Tibial artery (tissue), 4 donors: ENCODE data around the gene OBSCN.

Source experiments
- DNase-seq, 2 donors: peaks; one replicate each; pipeline ENCODE4 v3.0.0-alpha.2; 2019
- H3K27ac ChIP-seq, 2 donors: fragments of 200-600 bp; sonication (generic) in 1 of 2; 1 replicate in 1 of 2; 2 replicates in 1 of 2; pipeline ENCODE4 v1.5.1; 2018 to 2019; ENCODE audit warnings: mild to moderate bottlenecking in 1 of 2
- H3K27me3 ChIP-seq, 2 donors: fragments of 200-600 bp; sonication (generic) in 1 of 2; one replicate each; pipeline versions ENCODE4 v1.5.1 to v1.6.0; 2016 to 2019
- H3K36me3 ChIP-seq, 3 donors: fragments of 200-600 bp; sonication (generic) in 2 of 3; one replicate each; pipeline ENCODE4 v1.5.1; 2016 to 2019; ENCODE audit warnings: mild to moderate bottlenecking in 2 of 3
- H3K4me1 ChIP-seq, 4 donors: fragments of 200-600 bp; sonication (generic) in 2 of 4; 1 replicate in 3 of 4; 2 replicates in 1 of 4; pipeline ENCODE4 v1.5.1; 2016 to 2019
- H3K4me3 ChIP-seq, 2 donors: fragments of 200-600 bp; sonication (generic) in 1 of 2; 1 replicate in 1 of 2; 2 replicates in 1 of 2; pipeline ENCODE4 v1.5.1; 2018 to 2019; ENCODE audit warnings: mild to moderate bottlenecking in 2 of 2
- H3K9me3 ChIP-seq, 3 donors: fragments of 200-600 bp; sonication (generic) in 1 of 3; one replicate each; pipeline ENCODE4 v1.5.1; 2016 to 2019
- intact Hi-C: fragments of 100-400 bp; cut with DNase I; formaldehyde crosslinking; loops from one replicate; pipeline ENCODE4 v1.15.0; 2023; ENCODE audit warnings: low total_unique reads
- TF ChIP-seq, protein P1 (sequence below), 2 experiments: fragments of 200-600 bp in 1 of 2; fragments of 450-650 bp in 1 of 2; IDR thresholded peaks; one replicate each; pipeline ENCODE4 v1.5.1; 2017 to 2019; ENCODE audit warnings: antibody characterized with exemption in 2 of 2, mild to moderate bottlenecking in 1 of 2, moderate library complexity in 1 of 2

Gene OBSCN

GRCh38 chr1:228297242-228297641 lies 89.4 kb downstream of the OBSCN start:
- Histone ChIP-seq H3K36me3 (peaks cover 0 to 54% (median 2%) of the 10 kb centered on the region in 3 donors), H3K27ac (no peak overlapping the region), H3K4me3 (no peak overlapping the region), H3K9me3 (peaks cover 3 to 17% (median 16%) of the 10 kb centered on the region in 3 donors), H3K27me3 (no peaks in the 10 kb centered on the region), H3K4me1 (no peaks in the 10 kb centered on the region)
- intact Hi-C loops: no loop called here
- DNase-seq: no peak
- TF ChIP-seq, protein P1, sequence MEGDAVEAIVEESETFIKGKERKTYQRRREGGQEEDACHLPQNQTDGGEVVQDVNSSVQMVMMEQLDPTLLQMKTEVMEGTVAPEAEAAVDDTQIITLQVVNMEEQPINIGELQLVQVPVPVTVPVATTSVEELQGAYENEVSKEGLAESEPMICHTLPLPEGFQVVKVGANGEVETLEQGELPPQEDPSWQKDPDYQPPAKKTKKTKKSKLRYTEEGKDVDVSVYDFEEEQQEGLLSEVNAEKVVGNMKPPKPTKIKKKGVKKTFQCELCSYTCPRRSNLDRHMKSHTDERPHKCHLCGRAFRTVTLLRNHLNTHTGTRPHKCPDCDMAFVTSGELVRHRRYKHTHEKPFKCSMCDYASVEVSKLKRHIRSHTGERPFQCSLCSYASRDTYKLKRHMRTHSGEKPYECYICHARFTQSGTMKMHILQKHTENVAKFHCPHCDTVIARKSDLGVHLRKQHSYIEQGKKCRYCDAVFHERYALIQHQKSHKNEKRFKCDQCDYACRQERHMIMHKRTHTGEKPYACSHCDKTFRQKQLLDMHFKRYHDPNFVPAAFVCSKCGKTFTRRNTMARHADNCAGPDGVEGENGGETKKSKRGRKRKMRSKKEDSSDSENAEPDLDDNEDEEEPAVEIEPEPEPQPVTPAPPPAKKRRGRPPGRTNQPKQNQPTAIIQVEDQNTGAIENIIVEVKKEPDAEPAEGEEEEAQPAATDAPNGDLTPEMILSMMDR (IDR thresholded peaks at IDR 0.05): no peak

DNA sequence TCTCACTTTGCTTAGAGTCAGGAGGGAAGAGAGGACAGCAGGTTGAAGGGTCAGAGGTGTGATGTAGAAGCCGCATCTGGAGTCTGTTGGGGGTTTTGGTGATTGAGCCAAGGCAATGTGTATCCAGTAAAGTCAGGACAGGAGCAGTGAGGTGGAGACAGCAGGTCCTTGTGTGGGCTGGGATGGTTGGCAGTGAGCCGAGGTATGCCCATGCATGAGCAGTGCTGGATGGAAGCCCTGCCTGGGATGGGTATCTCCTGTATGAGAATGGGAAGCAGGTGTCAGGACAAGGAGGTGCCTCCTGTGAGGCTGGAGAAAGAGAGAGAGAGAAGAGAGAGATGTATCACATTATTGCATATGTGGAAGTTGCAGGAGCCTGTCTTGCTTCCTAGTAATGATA lies 90.0 kb downstream of the OBSCN start:
- DNase-seq: no peak

DNA sequence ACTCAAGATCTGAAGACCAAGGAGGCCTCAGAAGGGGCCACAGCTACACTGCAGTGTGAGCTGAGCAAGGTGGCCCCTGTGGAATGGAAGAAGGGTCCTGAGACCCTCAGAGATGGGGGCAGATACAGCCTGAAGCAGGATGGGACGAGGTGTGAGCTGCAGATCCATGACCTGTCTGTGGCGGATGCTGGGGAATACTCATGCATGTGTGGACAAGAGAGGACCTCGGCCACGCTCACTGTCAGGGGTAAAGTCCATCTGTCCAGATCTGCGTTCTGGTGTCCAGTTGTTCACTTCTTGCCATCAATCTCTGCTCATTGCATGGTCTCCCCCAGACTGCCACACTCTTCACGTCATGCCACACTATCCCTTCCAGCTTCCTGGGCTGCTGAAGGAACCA lies 90.6 kb downstream of the OBSCN start:
- peaks cover 3 to 30% (median 27%) of the 10 kb centered on the region in 3 donors for H3K9me3 ChIP-seq
- TF ChIP-seq, protein P1 (IDR thresholded peaks at IDR 0.05): no peak
- H3K4me3 ChIP-seq: no peak overlapping the region
- H3K27me3 ChIP-seq: no peaks in the 10 kb centered on the region
- no peak for DNase-seq
- no peak overlapping the region for H3K27ac ChIP-seq
- peaks cover 0 to 47% (median 4%) of the 10 kb centered on the region in 3 donors for H3K36me3 ChIP-seq
- intact Hi-C loops: no loop called here
- no peaks in the 10 kb centered on the region for H3K4me1 ChIP-seq

More for the DNA sequence above, 90.0 kb downstream of the OBSCN start:
- Histone ChIP-seq H3K27ac (no peak overlapping the region), H3K9me3 (peaks cover 3 to 23% (median 22%) of the 10 kb centered on the region in 3 donors), H3K27me3 (no peaks in the 10 kb centered on the region), H3K36me3 (peaks cover 0 to 53% (median 4%) of the 10 kb centered on the region in 3 donors), H3K4me1 (no peaks in the 10 kb centered on the region), H3K4me3 (no peak overlapping the region)
- TF ChIP-seq, protein P1 (IDR thresholded peaks at IDR 0.05): no peak
- intact Hi-C loops: no loop called here

DNA sequence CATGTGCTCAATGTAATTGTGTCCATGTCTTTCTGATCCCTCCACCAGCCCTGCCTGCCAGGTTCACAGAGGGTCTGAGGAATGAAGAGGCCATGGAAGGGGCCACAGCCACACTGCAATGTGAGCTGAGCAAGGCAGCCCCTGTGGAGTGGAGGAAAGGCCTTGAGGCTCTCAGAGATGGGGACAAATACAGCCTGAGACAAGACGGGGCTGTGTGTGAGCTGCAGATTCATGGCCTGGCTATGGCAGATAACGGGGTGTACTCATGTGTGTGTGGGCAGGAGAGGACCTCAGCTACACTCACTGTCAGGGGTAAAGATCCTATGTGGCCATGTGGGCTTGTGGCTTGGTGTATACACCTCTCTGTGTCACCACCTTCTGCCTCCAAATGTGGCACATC lies 91.4 kb downstream of the OBSCN start:
- Histone ChIP-seq H3K9me3 (peaks cover 3 to 37% (median 27%) of the 10 kb centered on the region in 3 donors), H3K4me1 (no peaks in the 10 kb centered on the region), H3K4me3 (no peak overlapping the region), H3K27me3 (no peaks in the 10 kb centered on the region), H3K27ac (no peak overlapping the region), H3K36me3 (peaks cover 0 to 42% (median 4%) of the 10 kb centered on the region in 3 donors)
- DNase-seq: no peak
- TF ChIP-seq, protein P1 (IDR thresholded peaks at IDR 0.05): no peak
- intact Hi-C loops: no loop called here

DNA sequence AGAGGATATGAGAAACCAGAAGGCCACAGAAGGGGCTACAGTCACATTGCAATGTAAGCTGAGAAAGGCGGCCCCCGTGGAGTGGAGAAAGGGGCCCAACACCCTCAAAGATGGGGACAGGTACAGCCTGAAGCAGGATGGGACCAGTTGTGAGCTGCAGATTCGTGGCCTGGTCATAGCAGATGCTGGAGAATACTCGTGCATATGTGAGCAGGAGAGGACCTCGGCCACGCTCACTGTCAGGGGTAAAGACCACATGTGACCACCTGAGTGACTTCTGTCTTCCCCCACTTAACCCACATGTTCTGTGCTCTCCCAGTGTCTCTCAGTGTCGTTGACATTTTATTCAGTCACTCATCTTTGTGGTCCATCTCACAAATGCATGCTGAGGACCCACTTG lies 92.1 kb downstream of the OBSCN start:
- H3K27me3 ChIP-seq: no peaks in the 10 kb centered on the region
- H3K27ac ChIP-seq: no peak overlapping the region
- no peak for DNase-seq
- H3K4me3 ChIP-seq: no peak overlapping the region
- H3K36me3 ChIP-seq: peaks cover 0 to 39% (median 4%) of the 10 kb centered on the region in 3 donors
- TF ChIP-seq, protein P1 (IDR thresholded peaks at IDR 0.05): no peak
- peaks cover 3 to 38% (median 27%) of the 10 kb centered on the region in 3 donors for H3K9me3 ChIP-seq
- intact Hi-C loops: no loop called here
- no peaks in the 10 kb centered on the region for H3K4me1 ChIP-seq

DNA sequence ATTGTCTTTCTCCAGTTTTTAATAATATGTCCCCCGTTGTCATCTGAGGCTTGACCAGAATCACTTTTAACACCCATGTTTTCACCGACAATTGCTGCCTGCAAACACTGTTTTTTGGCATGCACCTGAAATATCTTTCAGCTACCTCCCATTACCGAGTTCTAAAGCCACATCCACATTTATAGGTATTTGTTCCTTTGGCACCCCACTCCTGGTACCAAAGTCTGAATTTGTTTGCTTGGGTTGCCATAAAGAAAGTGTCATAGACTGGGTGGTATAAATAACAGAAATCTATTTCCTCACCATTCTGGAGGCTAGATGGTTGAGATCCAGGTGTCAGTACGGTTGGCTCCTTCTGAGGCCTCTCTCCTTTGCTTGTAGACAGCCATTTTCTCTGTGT lies 94.2 kb downstream of the OBSCN start:
- peaks cover 0 to 31% (median 4%) of the 10 kb centered on the region in 3 donors for H3K36me3 ChIP-seq
- TF ChIP-seq, protein P1 (IDR thresholded peaks at IDR 0.05): no peak
- no peak overlapping the region for H3K4me3 ChIP-seq
- peaks cover 3 to 38% (median 27%) of the 10 kb centered on the region in 3 donors for H3K9me3 ChIP-seq
- H3K4me1 ChIP-seq: no peaks in the 10 kb centered on the region
- no peak for DNase-seq
- no peaks in the 10 kb centered on the region for H3K27me3 ChIP-seq
- intact Hi-C loops: no loop called here
- no peak overlapping the region for H3K27ac ChIP-seq
